Mesendoderm (in vitro differentiated cells): Measurements from ENCODE around the gene ATP4B.

Source experiments
- DNase-seq: peaks from one replicate; pipeline ENCODE4 v3.0.0; 2013
- H2AK5ac ChIP-seq: 2 replicates; pipeline ENCODE4 v1.6.1; 2013; ENCODE audit warnings: low read length, inconsistent platforms
- H2BK120ac ChIP-seq: 2 replicates; pipeline ENCODE4 v1.6.1; 2013; ENCODE audit warnings: low read depth, mild to moderate bottlenecking, low read length, moderate library complexity, mixed read lengths
- H2BK15ac ChIP-seq: replicated peaks from 2 replicates; pipeline ENCODE4 v1.6.1; 2013; ENCODE audit warnings: low read depth, mild to moderate bottlenecking, moderate library complexity
- H2BK5ac ChIP-seq: 2 replicates; pipeline ENCODE4 v1.6.1; 2013; ENCODE audit warnings: low read length, inconsistent platforms
- H3K18ac ChIP-seq: 2 replicates; pipeline ENCODE4 v1.6.1; 2013; ENCODE audit warnings: mild to moderate bottlenecking, low read length, mixed read lengths
- H3K23ac ChIP-seq: one replicate; pipeline ENCODE4 v1.6.1; 2013; ENCODE audit warnings: low read length
- H3K27ac ChIP-seq: 2 replicates; pipeline ENCODE4 v1.5.1; 2013; ENCODE audit warnings: low read depth, mild to moderate bottlenecking, inconsistent platforms, low read length, moderate library complexity
- H3K27me3 ChIP-seq: 2 replicates; pipeline ENCODE4 v1.6.1; 2013; ENCODE audit warnings: low read length, control low read depth, mild to moderate bottlenecking, inconsistent platforms; ENCODE audit not compliant: insufficient read depth, poor library complexity
- H3K36me3 ChIP-seq: 2 replicates; pipeline ENCODE4 v1.6.1; 2013; ENCODE audit warnings: low read length, inconsistent platforms; ENCODE audit not compliant: control insufficient read depth, insufficient read depth
- H3K4ac ChIP-seq: one replicate; pipeline ENCODE4 v1.6.1; 2013; ENCODE audit warnings: low read depth, mild to moderate bottlenecking, low read length, moderate library complexity
- H3K4me1 ChIP-seq: 2 replicates; pipeline ENCODE4 v1.6.1; 2013; ENCODE audit warnings: low read depth, low read length, inconsistent platforms; ENCODE audit not compliant: control insufficient read depth
- H3K4me2 ChIP-seq: 2 replicates; pipeline ENCODE4 v1.6.1; 2013; ENCODE audit warnings: low read length
- H3K4me3 ChIP-seq: 2 replicates; pipeline ENCODE4 v1.5.1; 2013; ENCODE audit warnings: mild to moderate bottlenecking, low read length
- H3K56ac ChIP-seq: one replicate; pipeline ENCODE4 v1.6.1; 2013; ENCODE audit warnings: low read length
- H3K79me1 ChIP-seq: 2 replicates; pipeline ENCODE4 v1.6.1; 2013; ENCODE audit warnings: low read length, inconsistent platforms
- H3K79me2 ChIP-seq: 2 replicates; pipeline ENCODE4 v1.6.1; 2013; ENCODE audit warnings: mild to moderate bottlenecking, low read length; ENCODE audit not compliant: control insufficient read depth, insufficient read depth
- H3K9ac ChIP-seq: 2 replicates; pipeline ENCODE4 v1.6.1; 2013; ENCODE audit warnings: low read length, inconsistent platforms
- H4K5ac ChIP-seq: one replicate; pipeline ENCODE4 v1.6.1; 2013; ENCODE audit warnings: low read length
- H4K8ac ChIP-seq: one replicate; pipeline ENCODE4 v1.6.1; 2013; ENCODE audit warnings: low read depth, mild to moderate bottlenecking, control low read depth, low read length, moderate library complexity
- WGBS: extraction: QIAGEN DNeasy Blood & Tissue Kit; methylation state at CpG from one replicate; pipeline ENCODE4 v1.1.7; 2013; ENCODE audit warnings: low lambda C conversion rate, missing lambda C conversion rate; ENCODE audit not compliant: insufficient coverage; ENCODE audit errors: extremely low coverage; 5-methylcytosine and 5-hydroxymethylcytosine counted together

Gene ATP4B

GRCh38 chr13:113646376-113646775 is 11.6 kb downstream of the ATP4B start:
- no CpG with 5 or more reads among the region's 11 CpGs for WGBS

GRCh38 chr13:113645329-113645728 is 12.7 kb downstream of the ATP4B start:
- Histone ChIP-seq H3K4me1 (no peaks in the 10 kb centered on the region), H4K8ac (no peak overlapping the region), H2BK120ac (no peak overlapping the region), H3K36me3 (peaks cover 4% of the 10 kb centered on the region), H3K23ac (no peak overlapping the region), H2BK15ac (no peak overlapping the region), H4K5ac (no peak overlapping the region), H2AK5ac (no peak overlapping the region), H3K4me2 (no peak overlapping the region), H3K56ac (no peak overlapping the region), H3K18ac (no peak overlapping the region), H2BK5ac (no peak overlapping the region), H3K27ac (no peak overlapping the region), H3K9ac (no peak overlapping the region), H3K79me2 (no peaks in the 10 kb centered on the region), H3K79me1 (no peaks in the 10 kb centered on the region), H3K4ac (no peak overlapping the region), H3K27me3 (no peaks in the 10 kb centered on the region), H3K4me3 (no peak overlapping the region)
- DNase-seq: no peak
- WGBS: no CpG with 5 or more reads among the region's 9 CpGs

More at GRCh38 chr13:113646376-113646775, 11.6 kb downstream of the ATP4B start:
- H4K8ac ChIP-seq: no peak overlapping the region
- H2AK5ac ChIP-seq: no peak overlapping the region
- H2BK15ac ChIP-seq: no peak overlapping the region
- no peak overlapping the region for H3K27ac ChIP-seq
- H3K9ac ChIP-seq: no peak overlapping the region
- no peaks in the 10 kb centered on the region for H3K79me2 ChIP-seq
- H4K5ac ChIP-seq: no peak overlapping the region
- no peak overlapping the region for H3K4me2 ChIP-seq
- no peak for DNase-seq
- H3K36me3 ChIP-seq: peaks cover 3% of the 10 kb centered on the region
- H2BK120ac ChIP-seq: no peak overlapping the region
- no peak overlapping the region for H3K4me3 ChIP-seq
- H3K4ac ChIP-seq: no peak overlapping the region
- no peak overlapping the region for H2BK5ac ChIP-seq
- H3K23ac ChIP-seq: no peak overlapping the region
- H3K4me1 ChIP-seq: no peaks in the 10 kb centered on the region
- H3K79me1 ChIP-seq: no peaks in the 10 kb centered on the region
- H3K18ac ChIP-seq: no peak overlapping the region
- no peaks in the 10 kb centered on the region for H3K27me3 ChIP-seq
- no peak overlapping the region for H3K56ac ChIP-seq

GRCh38 chr13:113644800-113645199 is 13.2 kb downstream of the ATP4B start:
- no peak overlapping the region for H2BK120ac ChIP-seq
- no peak overlapping the region for H3K4ac ChIP-seq
- no peak for DNase-seq
- H3K79me2 ChIP-seq: no peaks in the 10 kb centered on the region
- H3K23ac ChIP-seq: no peak overlapping the region
- no peaks in the 10 kb centered on the region for H3K79me1 ChIP-seq
- no CpG with 5 or more reads among the region's 1 CpG for WGBS
- H3K4me1 ChIP-seq: no peaks in the 10 kb centered on the region
- no peak overlapping the region for H3K4me2 ChIP-seq
- H3K18ac ChIP-seq: no peak overlapping the region
- H3K9ac ChIP-seq: no peak overlapping the region
- no peak overlapping the region for H3K27ac ChIP-seq
- H3K56ac ChIP-seq: no peak overlapping the region
- H2BK15ac ChIP-seq: no peak overlapping the region
- no peaks in the 10 kb centered on the region for H3K27me3 ChIP-seq
- H3K4me3 ChIP-seq: no peak overlapping the region
- no peak overlapping the region for H2BK5ac ChIP-seq
- H2AK5ac ChIP-seq: no peak overlapping the region
- H4K8ac ChIP-seq: no peak overlapping the region
- peaks cover 6% of the 10 kb centered on the region for H3K36me3 ChIP-seq
- no peak overlapping the region for H4K5ac ChIP-seq

- no peak for DNase-seq
- Histone ChIP-seq H4K5ac (no peak overlapping the region), H3K27ac (no peak overlapping the region), H3K4ac (no peak overlapping the region), H4K8ac (no peak overlapping the region), H2AK5ac (no peak overlapping the region), H3K56ac (no peak overlapping the region), H2BK5ac (no peak overlapping the region), H3K4me1 (no peaks in the 10 kb centered on the region), H3K4me3 (no peak overlapping the region), H3K4me2 (no peak overlapping the region), H2BK15ac (no peak overlapping the region), H3K18ac (no peak overlapping the region), H3K9ac (no peak overlapping the region), H3K79me1 (no peaks in the 10 kb centered on the region), H2BK120ac (no peak overlapping the region), H3K27me3 (no peaks in the 10 kb centered on the region), H3K79me2 (no peaks in the 10 kb centered on the region), H3K23ac (no peak overlapping the region), H3K36me3 (peaks cover 13% of the 10 kb centered on the region)
- WGBS: no CpG with 5 or more reads among the region's 5 CpGs
Measured at GRCh38 chr13:113643593-113643992, 14.4 kb downstream of the ATP4B start.

- WGBS: no CpG with 5 or more reads among the region's 2 CpGs
- no peak overlapping the region for H4K5ac ChIP-seq
- H3K9ac ChIP-seq: no peak overlapping the region
- H2BK120ac ChIP-seq: no peak overlapping the region
- H2BK5ac ChIP-seq: no peak overlapping the region
- no peaks in the 10 kb centered on the region for H3K79me2 ChIP-seq
- no peak overlapping the region for H3K23ac ChIP-seq
- no peak for DNase-seq
- no peaks in the 10 kb centered on the region for H3K27me3 ChIP-seq
- no peak overlapping the region for H3K4ac ChIP-seq
- H2BK15ac ChIP-seq: no peak overlapping the region
- H3K36me3 ChIP-seq: peaks cover 19% of the 10 kb centered on the region
- no peak overlapping the region for H3K27ac ChIP-seq
- no peak overlapping the region for H3K18ac ChIP-seq
- H2AK5ac ChIP-seq: no peak overlapping the region
- H3K4me3 ChIP-seq: no peak overlapping the region
- no peak overlapping the region for H3K56ac ChIP-seq
- H3K4me1 ChIP-seq: no peaks in the 10 kb centered on the region
- peaks cover 2% of the 10 kb centered on the region for H3K79me1 ChIP-seq
- H4K8ac ChIP-seq: no peak overlapping the region
- H3K4me2 ChIP-seq: no peak overlapping the region
Measured at GRCh38 chr13:113642563-113642962, 15.4 kb downstream of the ATP4B start.

GRCh38 chr13:113641426-113641825 is 16.6 kb downstream of the ATP4B start:
- Histone ChIP-seq H2BK15ac (no peak overlapping the region), H3K4me1 (no peaks in the 10 kb centered on the region), H3K36me3 (peaks cover 25% of the 10 kb centered on the region), H4K5ac (no peak overlapping the region), H3K56ac (no peak overlapping the region), H3K27ac (no peak overlapping the region), H3K9ac (no peak overlapping the region), H2BK5ac (no peak overlapping the region), H3K4me3 (no peak overlapping the region), H3K27me3 (no peaks in the 10 kb centered on the region), H3K23ac (no peak overlapping the region), H3K79me1 (peaks cover 2% of the 10 kb centered on the region), H2BK120ac (no peak overlapping the region), H3K79me2 (no peaks in the 10 kb centered on the region), H3K18ac (no peak overlapping the region), H3K4ac (no peak overlapping the region), H3K4me2 (no peak overlapping the region), H4K8ac (no peak overlapping the region), H2AK5ac (no peak overlapping the region)
- no CpG with 5 or more reads among the region's 7 CpGs for WGBS
- DNase-seq: no peak
